Stimulated activated CD4-positive, alpha-beta T cell treated with anti-CD3 and anti-CD28 coated beads, Interleukin-1b, Interleukin-23, amount 100 ng/mL, for 4 hours (primary cell): ENCODE data around the gene CACFD1.

Experiments used
- DNase-seq, 2 donors: peaks; one replicate each; pipeline ENCODE4 v3.0.0-alpha.2; 2020; ENCODE audit warnings: low read depth in 2 of 2

Gene CACFD1

DNA sequence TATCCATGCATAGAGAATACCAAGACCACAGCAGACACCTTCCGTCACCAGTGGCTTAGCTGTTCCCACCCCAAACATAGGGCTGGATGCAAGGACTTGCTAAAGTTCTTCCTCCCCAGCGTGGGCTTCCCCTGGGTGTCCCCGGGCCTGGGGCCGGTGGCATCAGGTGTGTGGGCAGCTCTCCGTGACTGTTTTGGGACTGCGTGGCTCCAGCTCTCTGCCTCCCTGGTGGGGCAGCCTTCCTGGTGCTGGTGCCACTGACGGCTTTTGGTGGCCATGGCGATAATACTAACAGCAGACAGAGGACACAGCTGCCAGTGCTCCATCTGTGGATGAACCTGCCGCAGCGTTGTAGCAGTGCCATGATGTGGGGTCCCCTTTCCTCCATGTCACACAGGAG lies 4.9 kb downstream of the CACFD1 start:
- DNase-seq: no peak

DNA sequence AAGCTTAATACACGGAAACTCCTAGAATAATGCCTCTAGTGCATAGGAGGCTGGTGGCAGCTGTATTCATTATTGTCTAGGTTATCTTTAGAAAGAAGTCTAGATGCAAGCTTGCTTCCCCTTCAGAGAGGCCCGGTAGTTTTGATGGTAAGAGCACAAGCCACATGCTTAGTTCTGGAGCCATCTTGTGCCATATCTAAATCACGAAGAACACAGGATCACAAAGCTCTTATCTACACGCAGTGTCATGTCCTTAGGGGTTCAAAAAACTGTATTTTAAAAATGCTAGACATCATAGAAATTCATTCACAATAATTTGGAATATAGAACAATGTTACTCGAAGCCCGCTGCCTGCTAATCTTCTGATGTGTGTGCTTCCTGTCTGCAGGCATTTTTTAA lies 6.2 kb downstream of the CACFD1 start:
- no peak for DNase-seq

DNA sequence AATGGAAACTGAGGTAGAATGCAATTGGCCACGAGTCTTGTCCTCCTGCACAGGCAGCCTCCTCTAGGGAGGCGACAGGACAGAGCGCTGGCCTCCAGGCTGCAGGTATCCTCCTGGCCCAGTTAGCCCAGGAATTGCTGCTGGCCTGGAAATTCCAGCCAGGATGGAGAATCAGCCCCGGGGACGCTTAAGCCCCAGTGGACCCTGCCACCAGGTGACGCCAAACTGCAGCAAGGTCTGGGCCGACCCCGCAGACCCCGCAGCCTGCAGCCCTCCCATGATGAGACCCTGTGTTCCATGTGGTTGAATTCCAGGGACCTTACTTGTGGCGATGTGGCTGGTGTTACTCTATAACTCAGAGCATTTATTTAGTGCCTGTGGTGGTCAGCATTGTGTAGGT lies 7.3 kb downstream of the CACFD1 start:
- DNase-seq: no peak

DNA sequence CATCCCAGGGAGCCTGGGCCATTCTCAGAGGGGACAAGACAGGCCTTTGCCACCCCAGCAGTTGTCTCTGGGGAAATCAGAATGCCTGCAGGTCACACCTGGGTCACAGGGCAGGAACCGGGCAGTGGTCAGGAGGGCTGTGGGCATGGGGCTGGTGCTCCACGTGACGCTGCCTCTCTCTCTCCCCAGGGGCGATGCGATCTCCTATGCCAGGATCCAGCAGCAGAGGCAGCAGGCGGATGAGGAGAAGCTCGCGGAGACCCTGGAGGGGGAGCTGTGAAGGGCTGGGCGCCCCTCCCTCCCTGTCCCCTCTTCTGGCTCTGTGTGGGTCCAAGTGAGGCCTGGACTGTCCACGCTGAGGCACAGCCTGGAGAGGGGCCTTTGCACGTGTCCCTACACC lies 8.6 kb downstream of the CACFD1 start:
- no peak for DNase-seq

DNA sequence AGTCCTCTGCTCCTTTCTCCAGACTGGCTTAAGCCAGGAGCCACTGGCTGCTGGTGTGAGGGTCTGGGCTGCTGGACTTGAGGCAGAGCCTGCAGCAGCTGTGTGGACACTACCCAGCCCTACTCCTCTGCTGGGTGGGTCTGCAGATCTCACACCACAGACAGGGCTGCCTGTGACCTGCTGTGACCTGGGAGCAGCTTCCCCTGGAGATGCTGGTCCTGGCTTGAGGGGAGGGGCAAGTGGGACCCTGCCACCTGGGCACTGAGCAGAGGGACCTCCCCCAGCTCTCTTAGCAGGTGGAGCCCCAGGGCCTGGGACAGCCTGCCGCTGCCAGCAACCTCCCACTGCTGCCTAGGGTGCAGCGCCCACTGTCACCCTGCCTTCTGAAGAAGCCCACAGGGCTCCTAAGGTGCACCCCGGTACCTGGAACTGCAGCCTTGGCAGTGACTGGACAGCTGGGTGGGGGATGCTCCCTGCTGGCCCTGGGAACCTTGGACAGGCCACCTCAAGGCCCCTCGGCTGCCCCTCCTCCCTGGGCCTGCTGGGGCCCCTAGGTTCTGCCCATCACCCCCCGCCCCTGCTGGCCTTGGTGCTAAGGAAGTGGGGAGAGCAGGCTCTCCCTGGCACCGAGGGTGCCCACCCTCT lies 9.1 kb downstream of the CACFD1 start:
- DNase-seq: no peak

DNA sequence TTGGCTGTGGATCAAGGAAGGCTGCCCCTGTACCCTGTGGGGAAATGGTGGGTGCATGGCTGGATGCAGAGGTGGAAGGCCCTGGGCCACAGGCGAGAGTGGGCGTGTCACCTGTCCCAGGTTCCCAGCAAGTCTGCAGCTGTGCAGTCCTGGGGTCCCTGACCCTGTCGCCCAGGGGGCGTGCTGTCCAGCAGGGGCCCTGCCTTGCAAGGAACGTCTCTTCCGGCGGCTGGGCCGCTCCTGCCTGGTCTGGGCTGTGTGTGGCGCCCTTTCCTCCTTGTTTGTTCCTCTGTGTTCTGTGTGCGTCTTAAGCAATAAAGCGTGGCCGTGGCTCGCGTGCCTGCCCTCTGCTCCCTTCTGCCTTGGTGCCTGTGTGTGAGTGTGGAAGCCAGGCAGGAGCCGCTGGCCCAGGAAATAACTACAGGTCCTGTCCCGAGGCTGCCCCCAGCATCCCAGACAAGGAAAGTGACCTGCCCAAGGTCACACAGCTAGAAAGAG lies 10.7 kb downstream of the CACFD1 start:
- no peak for DNase-seq

DNA sequence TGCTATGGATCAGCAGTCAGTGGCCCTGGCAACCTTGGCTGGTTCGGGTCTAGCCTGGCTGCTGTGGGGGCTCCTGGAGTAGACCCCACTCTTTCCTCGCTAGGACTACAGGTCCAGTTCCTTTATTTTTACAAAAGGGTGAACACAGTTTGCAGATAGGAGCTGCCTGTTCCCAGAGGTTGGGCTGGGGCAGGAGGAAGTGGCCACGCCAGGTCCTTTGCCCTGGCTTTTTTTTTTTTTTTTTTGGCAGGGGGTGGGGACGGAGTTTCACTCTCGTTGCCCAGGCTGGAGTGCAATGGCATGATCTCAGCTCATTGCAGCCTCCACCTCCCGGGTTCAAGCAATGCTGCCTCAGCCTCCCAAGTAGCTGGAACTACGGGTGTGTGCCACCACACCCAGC lies 11.2 kb downstream of the CACFD1 start:
- no peak for DNase-seq

DNA sequence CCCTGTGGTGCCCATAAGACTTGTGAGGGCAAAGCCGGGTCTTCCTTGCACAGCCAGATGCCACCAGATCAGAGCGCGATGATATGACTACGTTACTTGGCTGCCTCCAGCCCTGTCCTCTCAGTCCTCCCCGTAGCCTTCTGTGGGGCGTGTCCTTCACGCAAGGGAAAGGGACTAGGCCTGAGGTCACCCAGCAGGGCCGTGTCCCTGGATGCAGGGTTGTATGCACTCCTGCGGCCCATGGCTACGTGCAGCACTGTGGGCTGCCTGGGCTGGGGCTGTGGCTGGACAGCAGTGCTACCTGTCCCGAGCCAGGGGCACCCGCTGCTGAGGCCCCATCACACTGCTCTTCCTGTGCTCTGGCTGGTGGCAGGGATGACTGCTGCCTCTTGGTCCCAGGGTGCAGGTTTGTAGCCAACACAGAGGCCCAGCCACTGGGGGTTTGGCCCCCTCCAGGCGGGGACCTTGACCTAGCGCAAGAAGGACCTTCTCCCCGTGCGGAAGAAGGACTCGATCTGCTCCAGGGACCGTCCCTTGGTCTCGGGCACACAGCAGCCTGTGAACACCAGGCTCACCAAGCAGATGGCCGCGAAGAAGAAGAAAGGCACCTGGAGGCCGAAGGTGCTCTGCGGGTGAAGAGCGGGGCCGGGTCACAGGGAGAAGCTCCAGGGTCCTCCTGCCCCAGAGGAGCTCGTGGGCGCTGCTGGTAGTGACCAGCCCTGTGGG lies 11.9 kb downstream of the CACFD1 start:
- DNase-seq: no peak

DNA sequence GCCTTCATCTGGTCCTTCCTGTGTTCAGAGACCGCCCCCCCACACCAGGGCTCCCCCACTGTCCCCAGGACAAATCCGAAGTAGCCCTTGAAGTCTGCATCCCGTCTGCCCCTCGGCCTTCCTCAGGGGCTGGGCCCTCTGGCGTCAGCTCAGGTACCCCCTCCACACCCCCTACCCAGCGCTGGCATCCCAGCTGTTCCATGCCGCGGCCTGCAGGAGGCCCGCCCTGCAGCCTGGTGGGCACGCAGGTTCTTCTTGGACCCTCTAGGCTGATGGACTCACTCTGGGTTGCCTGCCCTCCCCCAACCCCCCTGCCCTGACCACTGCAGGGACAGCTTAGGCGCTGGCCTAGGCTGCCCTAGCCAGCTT lies 12.5 kb downstream of the CACFD1 start:
- DNase-seq: no peak

DNA sequence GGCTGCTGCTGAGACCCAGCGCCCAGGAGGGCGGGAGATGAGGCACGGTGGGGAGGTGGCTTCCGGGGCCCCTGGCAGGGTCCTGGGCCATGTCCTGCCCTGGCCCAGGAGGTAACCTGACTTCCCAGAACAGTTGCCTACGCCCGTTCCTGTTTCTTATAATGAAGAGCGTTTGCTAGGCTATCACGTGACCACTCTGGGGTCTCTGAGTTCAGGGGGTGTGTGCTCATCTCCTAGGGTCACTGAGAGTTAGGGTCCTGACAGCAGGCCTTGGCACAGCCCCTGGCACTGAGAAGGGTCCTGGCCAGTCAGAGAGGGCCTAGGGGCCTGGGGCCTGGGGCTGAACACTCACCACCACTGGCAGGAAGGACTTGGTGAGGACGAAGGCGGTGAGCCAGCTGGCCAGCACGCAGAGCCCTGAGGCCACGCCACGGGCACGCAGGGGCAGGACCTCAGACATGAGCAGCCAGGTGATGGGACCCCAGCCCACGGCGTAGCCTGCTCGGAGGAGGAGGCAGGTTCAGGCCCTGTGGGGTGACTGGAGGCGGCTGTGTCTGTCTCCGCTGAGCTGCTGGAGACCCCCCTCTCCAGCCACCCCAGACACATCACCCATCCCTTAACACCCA lies 13.1 kb downstream of the CACFD1 start:
- no peak for DNase-seq

DNA sequence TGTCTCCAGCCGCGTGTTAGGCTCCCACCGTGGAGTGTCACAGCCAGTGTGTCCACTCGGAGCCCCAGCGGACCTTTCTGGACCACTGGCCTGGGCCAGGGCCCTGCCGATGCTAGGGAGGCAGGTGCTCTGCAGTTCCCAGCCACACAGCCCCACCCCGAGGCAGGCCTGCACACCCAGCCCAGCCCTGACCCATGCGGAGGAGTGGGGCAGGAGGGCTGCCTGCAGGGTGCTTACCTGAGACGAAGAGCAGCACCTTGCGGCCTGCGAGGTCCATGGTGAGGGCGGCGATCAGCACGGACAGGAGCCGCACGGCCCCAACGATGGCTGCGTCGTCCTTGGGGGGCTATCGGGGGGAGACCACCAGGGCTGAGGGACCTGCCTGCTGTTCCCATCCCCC lies 14.0 kb downstream of the CACFD1 start:
- no peak for DNase-seq

DNA sequence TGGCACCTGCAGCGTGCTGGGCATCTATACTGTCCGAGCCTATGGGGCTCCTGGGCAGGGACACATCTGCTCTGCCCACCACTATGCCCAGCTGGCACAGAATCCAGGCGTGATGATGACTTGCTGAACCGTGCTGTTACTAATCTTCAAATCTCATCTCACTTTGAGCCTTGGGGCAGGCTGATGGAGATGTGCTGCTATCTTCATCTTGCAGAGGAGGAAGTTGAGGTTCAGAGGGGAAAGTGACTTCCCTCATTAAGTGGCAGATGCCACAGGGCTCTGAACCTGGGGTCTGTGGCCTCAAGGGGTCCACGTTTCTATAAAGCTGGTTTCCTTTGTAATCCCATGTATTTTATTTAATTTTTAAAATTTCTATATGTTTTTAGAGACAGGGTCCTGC lies 14.4 kb downstream of the CACFD1 start:
- no peak for DNase-seq

DNA sequence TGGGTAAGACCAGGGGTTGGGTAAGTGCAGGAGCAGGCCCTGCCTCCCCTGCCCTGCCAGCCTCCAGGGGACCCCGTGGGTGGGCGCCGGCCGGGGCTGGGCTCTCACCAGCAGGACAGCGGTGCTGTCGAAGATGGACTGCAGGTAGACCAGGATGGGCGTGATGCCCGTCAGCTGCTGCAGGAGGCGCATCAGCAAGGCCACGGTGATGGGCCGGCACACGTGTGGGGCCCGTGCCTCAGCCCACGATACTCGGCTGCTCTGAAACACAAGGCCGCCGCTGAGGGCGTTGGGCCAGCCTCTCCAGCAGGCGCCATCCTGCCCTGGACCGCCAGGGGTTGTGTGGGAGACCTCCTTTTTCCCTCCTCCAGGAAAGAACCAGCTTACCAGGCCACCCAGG lies 15.1 kb downstream of the CACFD1 start:
- no peak for DNase-seq

DNA sequence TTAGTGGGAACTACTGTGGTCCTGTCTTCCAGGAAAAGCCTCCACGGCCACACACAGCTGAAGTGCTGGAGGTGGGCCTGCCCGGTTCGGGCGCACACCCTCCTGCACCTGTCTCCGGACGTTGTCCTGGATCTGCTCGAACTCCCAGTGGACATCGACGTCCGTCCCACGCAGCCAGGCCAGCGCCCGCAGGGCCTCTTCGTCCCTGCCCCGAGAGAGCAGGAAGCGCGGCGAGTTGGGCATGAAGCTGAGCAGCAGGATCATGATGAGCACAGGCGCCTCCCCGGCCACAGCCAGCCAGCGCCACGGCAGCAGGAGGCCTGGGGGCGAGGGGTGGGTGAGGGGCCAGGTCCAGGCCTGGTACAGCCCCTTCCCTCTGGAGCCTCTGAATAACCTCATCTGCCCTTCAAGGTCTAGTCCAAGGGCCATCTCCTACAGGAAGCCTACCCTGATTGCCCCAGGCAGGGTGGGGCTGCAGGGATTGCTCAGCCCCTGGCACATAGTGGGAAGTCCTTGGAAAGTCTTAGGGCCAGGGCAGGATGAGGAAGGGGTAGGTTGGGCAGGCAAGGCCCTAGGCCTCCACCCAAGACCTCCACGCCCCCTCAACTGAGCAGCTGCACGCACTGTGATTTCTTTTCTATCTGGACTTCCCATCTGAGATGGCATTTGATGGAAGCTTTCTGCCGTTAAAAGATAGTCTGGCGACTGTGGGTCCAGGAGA lies 15.7 kb downstream of the CACFD1 start:
- no peak for DNase-seq

DNA sequence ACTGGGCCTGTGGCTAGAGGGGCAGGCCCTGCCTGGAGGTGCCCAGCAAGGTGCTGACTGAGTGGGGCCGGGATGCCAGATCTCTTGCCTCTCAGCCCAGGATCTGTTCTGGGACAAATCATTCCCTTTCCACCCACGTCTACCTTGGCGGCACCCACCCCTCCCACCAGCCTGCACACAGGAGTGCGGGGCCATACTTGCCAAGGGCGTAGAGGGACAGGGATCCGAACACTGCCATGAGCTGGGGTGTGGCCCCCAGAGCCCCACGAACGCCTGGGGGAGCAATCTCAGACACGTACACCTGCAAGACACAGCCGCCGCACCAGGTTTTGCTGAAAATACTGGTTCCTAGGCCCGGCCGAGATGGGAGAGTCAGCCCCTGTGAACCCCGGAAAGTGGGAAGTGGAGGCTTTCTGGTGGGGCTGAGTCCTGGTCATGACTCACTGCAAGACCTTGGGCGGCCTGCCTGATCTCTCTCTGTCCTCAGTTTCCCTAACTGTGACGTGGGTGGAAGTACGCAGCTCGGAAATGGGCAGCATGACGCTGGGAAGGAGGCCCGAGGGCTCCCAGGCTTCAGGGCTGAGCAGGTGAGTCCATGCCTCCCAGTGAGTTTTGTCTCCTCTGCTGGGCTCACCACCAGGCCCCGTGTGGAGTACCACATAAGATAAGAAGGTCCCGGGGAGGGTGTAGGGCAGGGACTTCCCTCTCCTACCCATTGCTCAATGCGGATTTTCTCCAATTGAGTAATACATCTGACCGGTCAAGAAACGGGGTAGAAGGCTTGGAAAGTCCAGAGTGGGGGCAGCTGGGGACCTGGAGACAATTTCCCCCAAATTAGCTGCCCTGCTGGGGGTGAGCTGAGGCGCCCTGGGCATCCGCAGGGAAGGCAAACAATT lies 16.5 kb downstream of the CACFD1 start:
- DNase-seq: no peak

DNA sequence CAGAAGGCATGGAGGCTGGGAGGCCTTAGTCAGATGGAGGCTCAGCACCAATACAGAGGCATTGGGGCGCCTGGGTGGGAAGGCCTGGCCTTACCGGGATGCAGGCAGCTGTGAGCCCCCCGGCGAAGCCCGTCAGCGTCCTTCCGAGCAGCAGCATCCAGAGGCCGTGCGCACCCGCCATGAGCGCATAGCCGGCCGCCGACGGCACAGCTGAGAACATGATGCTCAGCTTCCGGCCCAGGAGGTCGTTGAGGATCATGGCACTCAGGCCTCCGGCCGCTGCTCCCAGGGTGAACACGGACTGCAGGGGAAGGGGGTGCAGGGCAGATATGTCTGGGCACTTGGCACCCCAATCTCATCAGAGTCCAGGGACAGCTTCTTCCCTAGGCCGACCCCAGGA lies 17.2 kb downstream of the CACFD1 start:
- no peak for DNase-seq

DNA sequence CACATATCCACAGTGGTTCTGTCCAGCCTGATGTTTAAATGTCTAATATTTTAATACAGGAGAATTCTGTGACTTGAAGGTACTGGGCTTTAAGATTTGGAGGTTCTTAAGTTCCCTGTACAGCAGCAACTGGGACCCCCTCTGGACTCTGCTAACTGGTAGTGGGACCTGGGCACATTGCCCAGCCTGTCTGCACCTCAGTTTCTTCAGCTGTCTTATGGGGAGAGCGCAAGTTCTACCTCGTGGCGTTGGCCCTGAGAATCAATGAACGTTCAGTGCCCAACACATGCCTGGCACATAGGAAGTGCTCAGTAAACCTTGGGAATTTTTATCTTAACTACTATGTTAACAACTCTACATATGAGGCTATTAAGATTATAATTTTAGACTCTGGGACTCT lies 17.7 kb downstream of the CACFD1 start:
- DNase-seq: no peak

DNA sequence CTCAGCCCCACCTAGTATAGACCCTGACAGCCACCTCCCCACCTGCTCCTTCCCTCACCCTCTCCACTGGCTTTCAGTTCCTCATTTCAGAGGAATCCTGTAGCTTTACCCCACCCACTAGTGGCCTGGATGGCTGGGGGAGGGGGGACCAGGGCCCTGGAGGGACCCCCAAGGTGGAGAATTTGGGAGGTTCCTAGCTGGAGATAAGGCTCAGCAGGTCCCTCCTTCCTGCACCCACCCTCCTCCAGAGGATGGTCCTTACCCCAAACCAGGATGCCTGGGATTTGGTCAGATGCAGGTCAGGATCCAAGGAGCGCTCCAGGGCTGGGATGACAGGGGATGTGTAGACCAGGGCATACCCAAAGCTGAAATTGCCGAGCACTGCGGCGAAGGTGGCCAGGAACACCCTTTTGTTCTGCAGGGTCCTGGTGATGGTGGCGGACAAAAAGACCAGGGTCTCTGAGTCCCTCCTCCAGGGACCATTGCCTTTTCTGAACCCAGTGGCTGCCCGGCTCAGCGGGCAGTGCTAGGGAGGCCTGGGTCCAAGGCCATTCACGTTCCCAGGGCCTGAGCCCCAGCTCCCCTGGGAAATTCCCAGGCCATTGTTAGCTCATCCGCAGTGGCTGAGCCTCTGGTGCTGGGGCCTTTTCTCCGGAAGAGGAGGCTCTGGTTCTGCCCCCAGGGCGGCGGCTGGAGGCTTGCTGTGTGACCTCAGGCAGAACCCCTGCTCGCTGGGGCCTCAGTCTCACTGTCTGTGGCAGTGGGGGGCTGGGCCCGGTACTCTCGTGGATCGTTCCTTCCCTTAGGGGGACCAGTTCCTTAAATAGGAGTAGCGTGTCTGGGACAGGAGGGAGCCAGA lies 18.4 kb downstream of the CACFD1 start:
- no peak for DNase-seq

DNA sequence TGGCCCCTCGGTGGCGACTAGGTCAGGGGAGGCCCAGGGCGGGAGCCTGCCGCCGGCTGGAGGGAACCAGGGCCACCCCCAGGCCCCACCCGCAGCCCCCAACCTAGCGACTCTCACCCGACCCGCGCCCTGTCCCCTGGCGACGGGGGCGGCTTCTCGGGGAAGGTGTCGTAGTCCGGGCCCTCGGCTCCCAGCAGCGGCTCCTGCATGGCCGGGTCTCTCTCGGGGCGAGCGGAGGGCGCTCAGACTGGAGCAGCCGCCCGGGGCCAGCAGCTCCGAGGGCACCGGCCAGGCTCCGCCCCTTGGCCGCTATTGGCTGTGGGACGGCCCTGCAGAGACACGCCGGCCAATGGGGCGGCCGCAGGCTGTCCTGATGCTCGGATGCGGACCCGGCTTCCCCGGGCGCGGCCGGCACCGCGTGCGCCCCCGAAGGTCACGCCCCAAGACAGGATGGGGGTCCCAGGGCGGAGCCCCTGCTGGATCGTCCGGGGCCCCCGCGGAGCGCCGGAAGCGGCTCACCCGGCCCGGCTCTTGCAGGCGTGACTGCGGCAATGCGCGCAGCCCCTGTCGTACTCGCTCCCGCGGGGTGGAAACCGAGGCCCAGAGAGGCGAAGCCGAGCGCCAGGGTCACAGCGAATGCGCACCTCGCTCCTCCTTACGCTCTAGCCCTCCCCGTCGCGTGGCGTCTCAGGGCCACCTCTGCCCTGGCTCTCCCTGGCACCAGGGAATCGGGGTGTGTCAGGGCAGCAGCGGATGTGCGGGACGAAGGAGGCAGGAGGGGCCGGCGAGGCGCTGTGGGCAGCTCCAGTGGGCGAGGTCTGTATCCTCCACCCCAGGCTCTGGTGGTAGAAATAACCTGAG lies 19.3 kb downstream of the CACFD1 start, which contains the start of gene SLC2A6:
Gene SLC2A6 (minus strand): TSS at position 249 of the 861 bp plus-strand sequence. CDS start 40 bp downstream, at position 209.
- DNase-seq: peak; percentile 61 to 77
